Liver (tissue), 9 donors: ENCODE results near the gene TSPAN5. TPM values are rescaled to one million over a fixed set of nuclear protein-coding genes. Genes with fewer than 3 reads are reported as not detected.
A peak's percentile ranks its signal among the peaks of the same experiment; 100 is the strongest.

Experiments
- DNase-seq: peaks from one replicate; pipeline ENCODE4 v3.0.0-alpha.2; 2017; ENCODE audit warnings: low spot score
- H3K27ac ChIP-seq, 2 donors: one replicate each; pipeline ENCODE4 v1.7.0; 2013; ENCODE audit warnings: inconsistent platforms in 2 of 2, low read length in 2 of 2, control low read depth in 1 of 2, low read depth in 1 of 2, mild to moderate bottlenecking in 1 of 2
- H3K27me3 ChIP-seq, 4 donors: one replicate each; pipeline versions ENCODE4 v1.6.1 to v1.7.0; 2013; ENCODE audit warnings: low read length in 3 of 4, inconsistent platforms in 1 of 4, mild to moderate bottlenecking in 1 of 4, moderate library complexity in 1 of 4; ENCODE audit not compliant: control insufficient read depth in 4 of 4, insufficient read depth in 4 of 4
- H3K36me3 ChIP-seq, 4 donors: one replicate each; pipeline versions ENCODE4 v1.6.1 to v1.7.0; 2013; ENCODE audit warnings: low read length in 3 of 4, mild to moderate bottlenecking in 3 of 4, low read depth in 1 of 4, moderate library complexity in 1 of 4; ENCODE audit not compliant: control insufficient read depth in 4 of 4, insufficient read depth in 3 of 4
- H3K4me1 ChIP-seq, 4 donors: one replicate each; pipeline versions ENCODE4 v1.6.1 to v1.7.0; 2013; ENCODE audit warnings: low read length in 3 of 4, mild to moderate bottlenecking in 3 of 4, moderate library complexity in 1 of 4; ENCODE audit not compliant: control insufficient read depth in 4 of 4, insufficient read depth in 4 of 4
- H3K4me3 ChIP-seq, 3 donors: one replicate each; pipeline versions ENCODE4 v1.6.1 to v1.7.0; 2013; ENCODE audit warnings: low read length in 3 of 3, control low read depth in 1 of 3, low read depth in 1 of 3, mild to moderate bottlenecking in 1 of 3
- H3K9ac ChIP-seq, 2 donors: one replicate each; pipeline ENCODE4 v1.7.0; 2013; ENCODE audit warnings: low read length in 2 of 2, mild to moderate bottlenecking in 2 of 2, moderate library complexity in 2 of 2, control low read depth in 1 of 2, low read depth in 1 of 2
- H3K9me3 ChIP-seq, 4 donors: one replicate each; pipeline versions ENCODE4 v1.6.1 to v1.7.0; 2013; ENCODE audit warnings: low read length in 3 of 4; ENCODE audit not compliant: control insufficient read depth in 4 of 4
- EGR1 ChIP-seq, 2 donors: IDR thresholded peaks; 2 replicates each; pipeline ENCODE4 v1.6.1; 2016 to 2018; ENCODE audit warnings: antibody characterized with exemption in 2 of 2, low read depth in 2 of 2
- GABPA ChIP-seq, 2 donors: IDR thresholded peaks in 1 of 2; conservative IDR thresholded peaks in 1 of 2; 2 replicates each; pipeline ENCODE4 v1.6.1; 2016; ENCODE audit warnings: antibody characterized with exemption in 2 of 2, mild to moderate bottlenecking in 1 of 2, moderate library complexity in 1 of 2
- HNF4A ChIP-seq, 2 donors: conservative IDR thresholded peaks; 2 replicates each; pipeline ENCODE4 v1.6.1; 2016; ENCODE audit warnings: antibody characterized with exemption in 2 of 2, mild to moderate bottlenecking in 2 of 2
- HNF4G ChIP-seq: IDR thresholded peaks from 2 replicates; pipeline ENCODE4 v1.6.1; 2016; ENCODE audit warnings: antibody characterized with exemption
- JUND ChIP-seq, 2 donors: IDR thresholded peaks; 2 replicates each; pipeline ENCODE4 v1.6.1; 2016; ENCODE audit warnings: antibody characterized with exemption in 2 of 2
- NR2F2 ChIP-seq: IDR thresholded peaks from 2 replicates; pipeline ENCODE4 v1.6.1; 2016; ENCODE audit warnings: antibody characterized with exemption
- RAD21 ChIP-seq, 2 donors: IDR thresholded peaks; 2 replicates each; pipeline ENCODE4 v1.6.1; 2016; ENCODE audit warnings: antibody characterized with exemption in 2 of 2, mild to moderate bottlenecking in 2 of 2
- RXRA ChIP-seq, 2 donors: IDR thresholded peaks; 2 replicates each; pipeline ENCODE4 v1.6.1; 2017 to 2018; ENCODE audit warnings: antibody characterized with exemption in 2 of 2, mild to moderate bottlenecking in 1 of 2
- SP1 ChIP-seq: IDR thresholded peaks from 2 replicates; pipeline ENCODE4 v1.6.1; 2018; ENCODE audit warnings: antibody characterized with exemption, mild to moderate bottlenecking
- TAF1 ChIP-seq: conservative IDR thresholded peaks from 2 replicates; pipeline ENCODE4 v1.6.1; 2016; ENCODE audit warnings: antibody characterized with exemption, mild to moderate bottlenecking
- YY1 ChIP-seq: IDR thresholded peaks from 2 replicates; pipeline ENCODE4 v1.6.1; 2016; ENCODE audit warnings: antibody characterized with exemption, mild to moderate bottlenecking
- WGBS: extraction: QIAGEN DNeasy Blood & Tissue Kit; methylation state at CpG from one replicate; pipeline ENCODE4 v1.1.7; 2013; 5-methylcytosine and 5-hydroxymethylcytosine counted together
- polyA plus RNA-seq, 2 donors: library from polyadenylated mRNA; stranded (reverse) in 1 of 2; unstranded in 1 of 2; fragments of 200-250 nt in 1 of 2; fragments of >200 nt in 1 of 2; fragmentation: Nextera tagmentation in 1 of 2; extraction: Ambion mirVana in 1 of 2; gene quantifications; one replicate each; pipeline versions ENCODE4 v1.2.1 to v1.2.3, GENCODE V29; 2013 to 2015
- total RNA-seq, 2 donors: library from RNA; depleted of rRNA; stranded (reverse); fragments of >200 nt; gene quantifications; one replicate each; pipeline ENCODE4 v1.2.3, GENCODE V29; 2014
- TF ChIP-seq, protein P1 (sequence below): IDR thresholded peaks from 2 replicates; pipeline ENCODE4 v1.6.1; 2016; ENCODE audit warnings: antibody characterized with exemption
- TF ChIP-seq, protein P2 (sequence below): fragments of 150-350 bp; IDR thresholded peaks from 2 replicates; pipeline ENCODE4 v1.5.1; 2017; ENCODE audit warnings: improper control_type of control experiment, low read depth, low read length; ENCODE audit not compliant: missing input control
- TF ChIP-seq, protein P3 (sequence below): IDR thresholded peaks from 2 replicates; pipeline ENCODE4 v1.6.1; 2016; ENCODE audit warnings: antibody characterized with exemption
- TF ChIP-seq, protein P4 (sequence below): IDR thresholded peaks from 2 replicates; pipeline ENCODE4 v1.6.1; 2016; ENCODE audit warnings: antibody characterized with exemption
- donor health status: healthy.
- donor health status: healthy.
- donor health status: healthy.
- donor health status: healthy.
- donor health status: healthy.

TSPAN5 gene
- total and polyA plus RNA-seq, 4 donors = 0.36 to 54.0 (median 0.63) TPM

DNA sequence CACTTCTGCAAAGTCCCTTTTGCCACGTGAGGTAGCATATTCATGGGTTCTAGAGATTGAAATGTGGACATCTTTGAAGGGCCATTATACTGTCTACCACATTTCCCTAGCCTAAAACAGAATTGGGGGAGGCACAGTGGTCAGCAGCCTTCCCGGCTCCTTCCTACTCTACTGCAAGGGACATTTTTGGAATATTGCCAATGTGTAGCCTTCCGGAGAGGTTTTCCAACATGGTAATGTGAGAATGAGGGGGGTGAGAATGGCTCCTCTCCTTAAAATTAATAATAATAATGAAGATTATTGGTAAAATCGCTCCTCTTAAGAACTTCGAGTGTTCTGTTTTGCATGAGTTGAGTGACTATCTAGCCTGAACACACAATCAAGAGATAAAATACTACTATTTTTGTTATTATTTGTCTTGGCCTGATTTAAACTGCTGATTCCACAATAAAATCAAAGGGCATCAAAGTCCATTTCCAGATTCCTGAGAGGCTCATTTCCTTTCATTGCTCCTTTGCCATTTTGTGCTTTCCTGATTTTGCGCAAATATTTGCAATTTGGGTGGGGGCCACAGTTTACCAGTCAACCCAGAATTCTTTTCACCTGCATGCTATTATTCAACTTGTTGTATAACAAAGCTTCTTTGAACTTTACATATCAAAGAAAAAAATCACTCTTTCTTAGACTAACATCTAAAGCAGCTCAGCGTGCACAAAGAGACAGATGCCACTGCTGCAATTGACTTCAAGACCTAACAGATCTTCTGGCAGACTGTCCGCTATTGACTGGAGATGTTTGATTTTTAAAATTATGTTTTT lies 27.0 kb upstream of the TSPAN5 start (continued):
- TF ChIP-seq EGR1 (IDR thresholded peaks at IDR 0.05; ENCODE audit: low read depth in 2 of 2) (peak in 1 of 2 donors; percentile 13), HNF4A (conservative IDR thresholded peaks at IDR 0.05) (peak; percentile 87 to 90), RAD21 (IDR thresholded peaks at IDR 0.05) (peak; percentile 34 to 40)
- TF ChIP-seq, protein P1, sequence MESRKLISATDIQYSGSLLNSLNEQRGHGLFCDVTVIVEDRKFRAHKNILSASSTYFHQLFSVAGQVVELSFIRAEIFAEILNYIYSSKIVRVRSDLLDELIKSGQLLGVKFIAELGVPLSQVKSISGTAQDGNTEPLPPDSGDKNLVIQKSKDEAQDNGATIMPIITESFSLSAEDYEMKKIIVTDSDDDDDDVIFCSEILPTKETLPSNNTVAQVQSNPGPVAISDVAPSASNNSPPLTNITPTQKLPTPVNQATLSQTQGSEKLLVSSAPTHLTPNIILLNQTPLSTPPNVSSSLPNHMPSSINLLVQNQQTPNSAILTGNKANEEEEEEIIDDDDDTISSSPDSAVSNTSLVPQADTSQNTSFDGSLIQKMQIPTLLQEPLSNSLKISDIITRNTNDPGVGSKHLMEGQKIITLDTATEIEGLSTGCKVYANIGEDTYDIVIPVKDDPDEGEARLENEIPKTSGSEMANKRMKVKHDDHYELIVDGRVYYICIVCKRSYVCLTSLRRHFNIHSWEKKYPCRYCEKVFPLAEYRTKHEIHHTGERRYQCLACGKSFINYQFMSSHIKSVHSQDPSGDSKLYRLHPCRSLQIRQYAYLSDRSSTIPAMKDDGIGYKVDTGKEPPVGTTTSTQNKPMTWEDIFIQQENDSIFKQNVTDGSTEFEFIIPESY = peak; percentile 58

DNA sequence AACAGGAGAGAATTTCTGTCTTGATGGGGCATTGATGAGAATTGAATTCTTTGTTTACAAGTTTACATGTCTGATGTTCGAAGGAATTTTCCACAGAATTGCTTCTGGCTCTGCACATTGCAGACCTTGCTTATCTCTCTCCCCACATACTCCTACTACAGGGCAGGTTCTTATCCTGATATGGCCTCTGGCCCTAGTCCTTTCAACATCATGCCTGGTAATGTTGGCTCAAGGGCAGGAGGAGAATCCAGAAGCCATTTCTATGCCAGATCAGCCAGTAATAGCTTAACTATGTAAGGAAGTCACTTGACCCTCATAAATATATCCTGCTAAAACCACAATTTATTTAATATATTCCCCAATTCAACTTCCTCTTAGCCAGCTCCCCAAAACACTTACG lies 24.3 kb upstream of the TSPAN5 start:
- peak; percentile 49 for DNase-seq
- Histone ChIP-seq H3K27me3 (no peaks in the 10 kb centered on the region), H3K9me3 (no peaks in the 10 kb centered on the region), H3K36me3 (no peaks in the 10 kb centered on the region), H3K9ac (no peak overlapping the region), H3K27ac (no peak overlapping the region), H3K4me1 (peaks cover 2 to 28% (median 21%) of the 10 kb centered on the region in 4 donors), H3K4me3 (no peak overlapping the region)
- 34% methylated on average over 2 of the region's 2 CpGs for WGBS
- TF ChIP-seq HNF4A (conservative IDR thresholded peaks at IDR 0.05) (peak in 1 of 2 donors; percentile 65), RAD21 (IDR thresholded peaks at IDR 0.05) (peak in 1 of 2 donors; percentile 11), TAF1 (no peak), JUND (IDR thresholded peaks at IDR 0.05) (peak in 1 of 2 donors; percentile 11), HNF4G (no peak), YY1 (peak; percentile 29), RXRA (IDR thresholded peaks at IDR 0.05) (peak in 1 of 2 donors; percentile 85)
- TF ChIP-seq, protein P2, sequence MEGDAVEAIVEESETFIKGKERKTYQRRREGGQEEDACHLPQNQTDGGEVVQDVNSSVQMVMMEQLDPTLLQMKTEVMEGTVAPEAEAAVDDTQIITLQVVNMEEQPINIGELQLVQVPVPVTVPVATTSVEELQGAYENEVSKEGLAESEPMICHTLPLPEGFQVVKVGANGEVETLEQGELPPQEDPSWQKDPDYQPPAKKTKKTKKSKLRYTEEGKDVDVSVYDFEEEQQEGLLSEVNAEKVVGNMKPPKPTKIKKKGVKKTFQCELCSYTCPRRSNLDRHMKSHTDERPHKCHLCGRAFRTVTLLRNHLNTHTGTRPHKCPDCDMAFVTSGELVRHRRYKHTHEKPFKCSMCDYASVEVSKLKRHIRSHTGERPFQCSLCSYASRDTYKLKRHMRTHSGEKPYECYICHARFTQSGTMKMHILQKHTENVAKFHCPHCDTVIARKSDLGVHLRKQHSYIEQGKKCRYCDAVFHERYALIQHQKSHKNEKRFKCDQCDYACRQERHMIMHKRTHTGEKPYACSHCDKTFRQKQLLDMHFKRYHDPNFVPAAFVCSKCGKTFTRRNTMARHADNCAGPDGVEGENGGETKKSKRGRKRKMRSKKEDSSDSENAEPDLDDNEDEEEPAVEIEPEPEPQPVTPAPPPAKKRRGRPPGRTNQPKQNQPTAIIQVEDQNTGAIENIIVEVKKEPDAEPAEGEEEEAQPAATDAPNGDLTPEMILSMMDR = no peak
- TF ChIP-seq, protein P3, sequence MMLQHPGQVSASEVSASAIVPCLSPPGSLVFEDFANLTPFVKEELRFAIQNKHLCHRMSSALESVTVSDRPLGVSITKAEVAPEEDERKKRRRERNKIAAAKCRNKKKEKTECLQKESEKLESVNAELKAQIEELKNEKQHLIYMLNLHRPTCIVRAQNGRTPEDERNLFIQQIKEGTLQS = no peak
- TF ChIP-seq, protein P1 = no peak

DNA sequence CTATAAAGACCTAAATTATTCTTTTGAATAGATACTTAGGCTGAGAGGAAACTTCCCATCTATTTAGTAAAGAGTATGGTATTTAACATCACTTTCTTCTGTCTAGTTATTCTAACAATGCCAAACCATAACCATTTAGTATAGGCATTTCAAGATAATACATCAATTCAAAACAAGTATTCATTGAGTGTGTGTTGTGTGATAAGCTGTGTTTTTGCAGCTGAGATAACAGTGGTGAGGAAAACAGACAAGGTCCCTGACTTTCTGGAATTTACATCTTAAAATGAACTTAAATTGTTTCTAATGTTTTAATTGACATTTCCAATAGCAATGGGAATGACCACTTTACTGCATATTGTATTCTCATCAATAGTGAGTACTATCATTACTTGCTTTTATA lies 22.4 kb upstream of the TSPAN5 start:
- Histone ChIP-seq H3K4me3 (no peak overlapping the region), H3K4me1 (peaks cover 2 to 25% (median 20%) of the 10 kb centered on the region in 4 donors), H3K9me3 (no peaks in the 10 kb centered on the region), H3K27me3 (no peaks in the 10 kb centered on the region), H3K9ac (no peak overlapping the region), H3K36me3 (no peaks in the 10 kb centered on the region), H3K27ac (no peak overlapping the region)
- no peak for DNase-seq
- no peak for TF ChIP-seq HNF4A (conservative IDR thresholded peaks at IDR 0.05)
- TF ChIP-seq SP1 = no peak
- no peak for TF ChIP-seq TAF1
- no peak for TF ChIP-seq GABPA (IDR thresholded peaks at IDR 0.05 in 1 of 2, conservative IDR thresholded peaks at IDR 0.05 in 1 of 2)
- TF ChIP-seq, protein P2 = no peak
- TF ChIP-seq, protein P4, sequence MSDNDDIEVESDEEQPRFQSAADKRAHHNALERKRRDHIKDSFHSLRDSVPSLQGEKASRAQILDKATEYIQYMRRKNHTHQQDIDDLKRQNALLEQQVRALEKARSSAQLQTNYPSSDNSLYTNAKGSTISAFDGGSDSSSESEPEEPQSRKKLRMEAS = no peak
- no peak for TF ChIP-seq NR2F2
- TF ChIP-seq RXRA (IDR thresholded peaks at IDR 0.05) = no peak
- TF ChIP-seq, protein P3 = no peak
- TF ChIP-seq RAD21 (IDR thresholded peaks at IDR 0.05) = no peak
- no peak for TF ChIP-seq EGR1 (IDR thresholded peaks at IDR 0.05; ENCODE audit: low read depth in 2 of 2)
- no peak for TF ChIP-seq YY1
